Ishikawa (cell line): ENCODE results near the gene FOXM1.

ENCODE experiments used
- CEBPB ChIP-seq: IDR thresholded peaks from 2 replicates; pipeline ENCODE4 v1.6.1; 2012
- CREB1 ChIP-seq: IDR thresholded peaks from 2 replicates; pipeline ENCODE4 v1.6.1; 2012; ENCODE audit warnings: low read depth
- EGR1 ChIP-seq: IDR thresholded peaks from 2 replicates; pipeline ENCODE4 v1.6.1; 2012
- EP300 ChIP-seq: IDR thresholded peaks from 2 replicates; pipeline ENCODE4 v1.6.1; 2012; ENCODE audit warnings: borderline replicate concordance
- FOXM1 ChIP-seq: IDR thresholded peaks from 2 replicates; pipeline ENCODE4 v1.6.1; 2012; ENCODE audit warnings: low read depth, borderline replicate concordance
- MAX ChIP-seq: IDR thresholded peaks from 2 replicates; pipeline ENCODE4 v1.6.1; 2012
- NFIC ChIP-seq: IDR thresholded peaks from 2 replicates; pipeline ENCODE4 v1.6.1; 2012
- RAD21 ChIP-seq: IDR thresholded peaks from 2 replicates; pipeline ENCODE4 v1.6.1; 2012; ENCODE audit warnings: low read depth
- TAF1 ChIP-seq: IDR thresholded peaks from 2 replicates; pipeline ENCODE4 v1.6.1; 2012; ENCODE audit warnings: low read depth, mild to moderate bottlenecking
- TCF12 ChIP-seq: IDR thresholded peaks from 2 replicates; pipeline ENCODE4 v1.6.1; 2012; ENCODE audit warnings: low read depth
- TEAD4 ChIP-seq: IDR thresholded peaks from 2 replicates; pipeline ENCODE4 v1.6.1; 2012
- YY1 ChIP-seq: IDR thresholded peaks from 2 replicates; pipeline ENCODE4 v1.6.1; 2012; ENCODE audit warnings: low read depth
- ZBTB7A ChIP-seq: IDR thresholded peaks from 2 replicates; pipeline ENCODE4 v1.6.1; 2012; ENCODE audit warnings: low read depth
- TF ChIP-seq, protein P1 (sequence below): IDR thresholded peaks from 2 replicates; pipeline ENCODE4 v1.6.1; 2012; ENCODE audit warnings: low read depth, mild to moderate bottlenecking
- TF ChIP-seq, protein P2 (sequence below): IDR thresholded peaks from 2 replicates; pipeline ENCODE4 v1.6.1; 2012

The FOXM1 gene

DNA sequence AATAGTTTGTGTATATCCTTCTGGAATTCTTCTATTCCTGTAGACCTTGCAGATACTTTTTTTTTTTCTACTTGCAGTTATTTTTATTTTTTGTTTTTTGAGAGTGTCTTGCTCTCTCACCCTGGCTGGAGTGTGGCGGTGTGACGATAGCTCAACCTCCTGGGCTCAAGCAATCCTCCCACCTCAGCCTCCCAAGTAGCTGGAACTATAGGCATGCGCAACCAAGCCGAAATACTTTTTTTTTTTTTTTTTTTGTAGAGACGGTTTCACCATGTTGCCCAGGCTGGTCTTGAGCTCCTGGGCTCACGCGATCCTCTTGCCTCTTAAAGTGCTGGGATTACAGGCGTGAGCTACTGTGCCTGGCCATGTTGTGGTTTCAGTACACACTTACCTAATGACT, 23.7 kb upstream of the FOXM1 start:
- TF ChIP-seq NFIC: no peak
- no peak for TF ChIP-seq EGR1
- TF ChIP-seq ZBTB7A: no peak
- TF ChIP-seq YY1: no peak
- no peak for TF ChIP-seq FOXM1
- no peak for TF ChIP-seq EP300
- TF ChIP-seq MAX: no peak
- TF ChIP-seq, protein P1, sequence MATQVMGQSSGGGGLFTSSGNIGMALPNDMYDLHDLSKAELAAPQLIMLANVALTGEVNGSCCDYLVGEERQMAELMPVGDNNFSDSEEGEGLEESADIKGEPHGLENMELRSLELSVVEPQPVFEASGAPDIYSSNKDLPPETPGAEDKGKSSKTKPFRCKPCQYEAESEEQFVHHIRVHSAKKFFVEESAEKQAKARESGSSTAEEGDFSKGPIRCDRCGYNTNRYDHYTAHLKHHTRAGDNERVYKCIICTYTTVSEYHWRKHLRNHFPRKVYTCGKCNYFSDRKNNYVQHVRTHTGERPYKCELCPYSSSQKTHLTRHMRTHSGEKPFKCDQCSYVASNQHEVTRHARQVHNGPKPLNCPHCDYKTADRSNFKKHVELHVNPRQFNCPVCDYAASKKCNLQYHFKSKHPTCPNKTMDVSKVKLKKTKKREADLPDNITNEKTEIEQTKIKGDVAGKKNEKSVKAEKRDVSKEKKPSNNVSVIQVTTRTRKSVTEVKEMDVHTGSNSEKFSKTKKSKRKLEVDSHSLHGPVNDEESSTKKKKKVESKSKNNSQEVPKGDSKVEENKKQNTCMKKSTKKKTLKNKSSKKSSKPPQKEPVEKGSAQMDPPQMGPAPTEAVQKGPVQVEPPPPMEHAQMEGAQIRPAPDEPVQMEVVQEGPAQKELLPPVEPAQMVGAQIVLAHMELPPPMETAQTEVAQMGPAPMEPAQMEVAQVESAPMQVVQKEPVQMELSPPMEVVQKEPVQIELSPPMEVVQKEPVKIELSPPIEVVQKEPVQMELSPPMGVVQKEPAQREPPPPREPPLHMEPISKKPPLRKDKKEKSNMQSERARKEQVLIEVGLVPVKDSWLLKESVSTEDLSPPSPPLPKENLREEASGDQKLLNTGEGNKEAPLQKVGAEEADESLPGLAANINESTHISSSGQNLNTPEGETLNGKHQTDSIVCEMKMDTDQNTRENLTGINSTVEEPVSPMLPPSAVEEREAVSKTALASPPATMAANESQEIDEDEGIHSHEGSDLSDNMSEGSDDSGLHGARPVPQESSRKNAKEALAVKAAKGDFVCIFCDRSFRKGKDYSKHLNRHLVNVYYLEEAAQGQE: no peak
- TF ChIP-seq RAD21: no peak

DNA sequence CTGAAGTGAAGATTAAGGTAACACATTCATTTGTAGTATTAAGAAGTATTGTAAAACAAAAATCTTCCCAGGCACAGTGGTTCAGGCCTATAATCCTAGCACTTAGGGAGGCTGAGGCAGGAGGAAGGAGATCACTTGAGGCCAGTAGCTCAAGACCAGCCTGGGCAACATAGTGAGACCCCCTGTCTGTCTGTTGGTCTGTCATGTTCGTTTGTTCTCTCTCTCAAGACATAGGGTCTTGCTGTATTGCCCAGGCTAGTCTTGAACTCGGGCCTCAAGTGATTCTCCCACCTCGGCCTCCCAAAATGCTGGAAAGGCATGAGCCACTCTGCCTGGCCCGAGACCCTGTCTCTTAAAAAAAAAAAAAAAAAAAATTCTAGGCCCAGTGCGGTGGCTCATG, 20.4 kb upstream of the FOXM1 start:
- TF ChIP-seq CREB1: no peak
- TF ChIP-seq EP300: no peak
- TF ChIP-seq YY1: no peak
- no peak for TF ChIP-seq FOXM1
- TF ChIP-seq, protein P2, sequence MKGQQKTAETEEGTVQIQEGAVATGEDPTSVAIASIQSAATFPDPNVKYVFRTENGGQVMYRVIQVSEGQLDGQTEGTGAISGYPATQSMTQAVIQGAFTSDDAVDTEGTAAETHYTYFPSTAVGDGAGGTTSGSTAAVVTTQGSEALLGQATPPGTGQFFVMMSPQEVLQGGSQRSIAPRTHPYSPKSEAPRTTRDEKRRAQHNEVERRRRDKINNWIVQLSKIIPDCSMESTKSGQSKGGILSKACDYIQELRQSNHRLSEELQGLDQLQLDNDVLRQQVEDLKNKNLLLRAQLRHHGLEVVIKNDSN: no peak
- TF ChIP-seq ZBTB7A: no peak
- TF ChIP-seq TAF1: no peak
- no peak for TF ChIP-seq TCF12
- no peak for TF ChIP-seq CEBPB
- TF ChIP-seq NFIC: no peak
- TF ChIP-seq EGR1: no peak
- TF ChIP-seq, protein P1: no peak
- TF ChIP-seq MAX: no peak
- TF ChIP-seq TEAD4: no peak
- no peak for TF ChIP-seq RAD21

GRCh38 chr12:2895511-2895910, 18.5 kb upstream of the FOXM1 start:
- no peak for TF ChIP-seq CREB1
- TF ChIP-seq EP300: no peak
- TF ChIP-seq TEAD4: no peak
- no peak for TF ChIP-seq NFIC
- no peak for TF ChIP-seq RAD21
- TF ChIP-seq, protein P2: no peak
- no peak for TF ChIP-seq MAX
- no peak for TF ChIP-seq ZBTB7A
- no peak for TF ChIP-seq YY1
- TF ChIP-seq CEBPB: no peak
- TF ChIP-seq TCF12: no peak
- TF ChIP-seq FOXM1: no peak
- TF ChIP-seq EGR1: no peak
- TF ChIP-seq, protein P1: no peak
- TF ChIP-seq TAF1: no peak

GRCh38 chr12:2895051-2895451, 18.1 kb upstream of the FOXM1 start:
- TF ChIP-seq ZBTB7A: no peak
- TF ChIP-seq FOXM1: no peak

GRCh38 chr12:2893007-2893406, 16.0 kb upstream of the FOXM1 start:
- no peak for TF ChIP-seq FOXM1
- no peak for TF ChIP-seq CREB1
- TF ChIP-seq ZBTB7A: no peak
- TF ChIP-seq EP300: no peak
- no peak for TF ChIP-seq EGR1
- TF ChIP-seq TEAD4: no peak
- TF ChIP-seq, protein P2: no peak
- TF ChIP-seq RAD21: no peak
